Keratinocyte (primary cell): Measurements from ENCODE around the gene MAP2K5. TPM values are rescaled to one million over a fixed set of nuclear protein-coding genes. Genes with fewer than 3 reads are reported as not detected.

Experiments used
- DNase-seq: peaks from one replicate; pipeline ENCODE4 v3.0.0-alpha.2; 2011; ENCODE audit warnings: low read depth, missing footprints, low spot score
- FAIRE-seq: peaks from 2 replicates; lab custom pipeline; 2011; peaks lifted over from hg19 to GRCh38; lab: Jason Lieb, UNC
- H2AFZ ChIP-seq: 2 replicates; pipeline ENCODE4 v1.6.0; 2012; ENCODE audit warnings: low read length, control low read depth, inconsistent platforms; ENCODE audit not compliant: control insufficient read depth
- H3K27ac ChIP-seq: 2 replicates; pipeline ENCODE4 v1.5.1; 2011; ENCODE audit warnings: low read length; ENCODE audit not compliant: control insufficient read depth, insufficient read depth
- H3K27me3 ChIP-seq: 3 replicates; pipeline ENCODE4 v1.6.0; 2011; ENCODE audit warnings: low read length; ENCODE audit not compliant: control insufficient read depth, insufficient read depth; ENCODE audit errors: extremely low read depth
- H3K36me3 ChIP-seq, 2 experiments: 2 replicates in 1 of 2; 3 replicates in 1 of 2; pipeline ENCODE4 v1.5.1; 2011; ENCODE audit warnings: low read length in 2 of 2, mild to moderate bottlenecking in 1 of 2; ENCODE audit not compliant: control insufficient read depth in 2 of 2, insufficient read depth in 2 of 2; ENCODE audit errors: extremely low read depth in 1 of 2
- H3K4me1 ChIP-seq: 3 replicates; pipeline ENCODE4 v1.5.1; 2011; ENCODE audit warnings: low read length; ENCODE audit not compliant: control insufficient read depth, insufficient read depth; ENCODE audit errors: extremely low read depth
- H3K4me2 ChIP-seq: 3 replicates; pipeline ENCODE4 v1.6.0; 2011; ENCODE audit warnings: low read depth, low read length; ENCODE audit not compliant: control insufficient read depth, insufficient read depth; ENCODE audit errors: extremely low read depth
- H3K4me3 ChIP-seq, 3 experiments: fragments of 200-600 bp in 1 of 3; sonication (generic) in 1 of 3; 2 replicates in 2 of 3; 3 replicates in 1 of 3; pipeline ENCODE4 v1.5.1; 2011 to 2016; ENCODE audit warnings: low read length in 3 of 3, mild to moderate bottlenecking in 3 of 3, control low read depth in 2 of 3, inconsistent platforms in 1 of 3, low read depth in 1 of 3, mixed read lengths in 1 of 3, mixed run types in 1 of 3, moderate library complexity in 1 of 3; ENCODE audit not compliant: control insufficient read depth in 2 of 3, insufficient read depth in 2 of 3; ENCODE audit errors: extremely low read depth in 1 of 3
- H3K79me2 ChIP-seq: 2 replicates; pipeline ENCODE4 v1.6.0; 2012; ENCODE audit warnings: low read length; ENCODE audit not compliant: control insufficient read depth, insufficient read depth
- H3K9ac ChIP-seq: 3 replicates; pipeline ENCODE4 v1.6.0; 2011; ENCODE audit warnings: low read length; ENCODE audit not compliant: control insufficient read depth, insufficient read depth; ENCODE audit errors: extremely low read depth
- H3K9me1 ChIP-seq: 3 replicates; pipeline ENCODE4 v1.6.0; 2011; ENCODE audit warnings: low read length; ENCODE audit not compliant: control insufficient read depth, insufficient read depth; ENCODE audit errors: extremely low read depth
- H3K9me3 ChIP-seq: 2 replicates; pipeline ENCODE4 v1.5.1; 2012; ENCODE audit warnings: low read depth, low read length; ENCODE audit not compliant: control insufficient read depth
- H4K20me1 ChIP-seq: 3 replicates; pipeline ENCODE4 v1.6.0; 2011; ENCODE audit warnings: low read length; ENCODE audit not compliant: control insufficient read depth, insufficient read depth; ENCODE audit errors: extremely low read depth
- EZH2 ChIP-seq: IDR thresholded peaks from one replicate; pipeline ENCODE4 v1.6.1; 2012; ENCODE audit warnings: inconsistent platforms, mild to moderate bottlenecking, low read length, moderate library complexity
- dilution Hi-C: fragments of 300-500 bp; cut with MboI; formaldehyde crosslinking; loops from one replicate; pipeline ENCODE4 v1.7.0; 2020; ENCODE audit warnings: low sequenced_read_pairs; ENCODE audit not compliant: extremely low pct_ligation_motif_present
- polyA plus RNA-seq, 5 experiments: library from polyadenylated mRNA; depleted of rRNA in 3 of 5; stranded (reverse) in 3 of 5; stranded (forward) in 1 of 5; unstranded in 1 of 5; fragments of >200 nt; gene quantifications; 1 replicate in 1 of 5; 2 replicates in 3 of 5; 3 replicates in 1 of 5; pipeline versions ENCODE4 v1.2.1 to v1.2.3, GENCODE V29; 2011 to 2012; ENCODE audit warnings: missing spikeins in 2 of 5, low read depth in 1 of 5, low replicate concordance in 1 of 5
- TF ChIP-seq, protein P1 (sequence below), 3 experiments: IDR thresholded peaks in 1 of 3; conservative IDR thresholded peaks in 1 of 3; optimal IDR thresholded peaks in 1 of 3; 2 replicates in 2 of 3; 3 replicates in 1 of 3; pipeline versions ENCODE3 to v1.5.1; 2011; ENCODE audit warnings: low read length in 3 of 3, mild to moderate bottlenecking in 3 of 3, moderate library complexity in 2 of 3, control low read depth in 1 of 3, inconsistent platforms in 1 of 3; ENCODE audit not compliant: insufficient read depth in 2 of 3; ENCODE audit errors: extremely low read depth in 1 of 3

MAP2K5 gene
- polyA plus RNA-seq, 1 donor (not counting 4 experiments of a cell fraction or from before 2014, with no cell fraction given), result 3.6 TPM

GRCh38 chr15:67531379-67531914 is 11.1 kb upstream of the MAP2K5 start:
- H3K4me1 ChIP-seq, result peaks cover 11% of the 10 kb centered on the region
- peak overlapping the region; percentile 49 for H3K4me2 ChIP-seq
- H3K27me3 ChIP-seq, result no peaks in the 10 kb centered on the region
- DNase-seq (peak; percentile 55), FAIRE-seq (peak; percentile 49)
- TF ChIP-seq EZH2, result no peak
- TF ChIP-seq, protein P1, sequence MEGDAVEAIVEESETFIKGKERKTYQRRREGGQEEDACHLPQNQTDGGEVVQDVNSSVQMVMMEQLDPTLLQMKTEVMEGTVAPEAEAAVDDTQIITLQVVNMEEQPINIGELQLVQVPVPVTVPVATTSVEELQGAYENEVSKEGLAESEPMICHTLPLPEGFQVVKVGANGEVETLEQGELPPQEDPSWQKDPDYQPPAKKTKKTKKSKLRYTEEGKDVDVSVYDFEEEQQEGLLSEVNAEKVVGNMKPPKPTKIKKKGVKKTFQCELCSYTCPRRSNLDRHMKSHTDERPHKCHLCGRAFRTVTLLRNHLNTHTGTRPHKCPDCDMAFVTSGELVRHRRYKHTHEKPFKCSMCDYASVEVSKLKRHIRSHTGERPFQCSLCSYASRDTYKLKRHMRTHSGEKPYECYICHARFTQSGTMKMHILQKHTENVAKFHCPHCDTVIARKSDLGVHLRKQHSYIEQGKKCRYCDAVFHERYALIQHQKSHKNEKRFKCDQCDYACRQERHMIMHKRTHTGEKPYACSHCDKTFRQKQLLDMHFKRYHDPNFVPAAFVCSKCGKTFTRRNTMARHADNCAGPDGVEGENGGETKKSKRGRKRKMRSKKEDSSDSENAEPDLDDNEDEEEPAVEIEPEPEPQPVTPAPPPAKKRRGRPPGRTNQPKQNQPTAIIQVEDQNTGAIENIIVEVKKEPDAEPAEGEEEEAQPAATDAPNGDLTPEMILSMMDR (optimal IDR thresholded peaks at IDR 0.05 in 1 of 3, IDR thresholded peaks at IDR 0.05 in 1 of 3, conservative IDR thresholded peaks at IDR 0.05 in 1 of 3; ENCODE audit: extremely low read depth in 1 of 3, insufficient read depth in 2 of 3, low read length in 3 of 3), result no peak
- H3K9me1 ChIP-seq, result no peaks in the 10 kb centered on the region
- H3K9me3 ChIP-seq, result no peaks in the 10 kb centered on the region
- H2AFZ ChIP-seq, result no peak overlapping the region
- H4K20me1 ChIP-seq, result no peaks in the 10 kb centered on the region
- dilution Hi-C loops, result no loop called here
- no peaks in the 10 kb centered on the region for H3K79me2 ChIP-seq
- peaks cover 0 to 5% of the 10 kb centered on the region in 2 experiments for H3K36me3 ChIP-seq
- peak overlapping the region; percentile 24 for H3K9ac ChIP-seq
- H3K27ac ChIP-seq, result peak overlapping the region; percentile 74
- H3K4me3 ChIP-seq, result no peak overlapping the region

DNA sequence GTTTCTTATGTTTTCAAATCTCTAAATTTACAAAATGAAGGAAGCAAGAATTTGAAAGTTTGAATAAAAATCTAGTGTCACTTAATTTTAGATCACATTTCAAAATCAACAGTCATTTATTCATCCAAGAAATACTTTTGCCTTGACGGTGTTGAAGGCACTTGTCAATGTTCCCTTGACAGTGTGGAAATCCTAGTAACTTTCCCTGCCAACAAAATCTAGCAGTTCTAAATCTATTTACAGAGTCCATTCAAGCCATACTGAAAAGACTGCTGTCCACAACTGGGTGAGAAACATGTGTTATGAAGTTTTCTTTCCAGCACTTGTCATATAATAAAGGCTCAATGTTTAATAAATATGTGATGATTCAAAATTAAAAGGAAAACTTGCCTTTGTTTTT is 8.6 kb upstream of the MAP2K5 start:
- no peak overlapping the region for H2AFZ ChIP-seq
- H3K27me3 ChIP-seq, result no peaks in the 10 kb centered on the region
- TF ChIP-seq, protein P1 (optimal IDR thresholded peaks at IDR 0.05 in 1 of 3, IDR thresholded peaks at IDR 0.05 in 1 of 3, conservative IDR thresholded peaks at IDR 0.05 in 1 of 3; ENCODE audit: extremely low read depth in 1 of 3, insufficient read depth in 2 of 3, low read length in 3 of 3), result no peak
- TF ChIP-seq EZH2, result no peak
- no peak overlapping the region for H3K9ac ChIP-seq
- H3K4me2 ChIP-seq, result no peak overlapping the region
- peaks cover 11% of the 10 kb centered on the region for H3K4me1 ChIP-seq
- no peaks in the 10 kb centered on the region for H3K79me2 ChIP-seq
- no peak for DNase-seq
- H4K20me1 ChIP-seq, result no peaks in the 10 kb centered on the region
- no peak overlapping the region for H3K4me3 ChIP-seq
- no peak overlapping the region for H3K27ac ChIP-seq
- no peaks in the 10 kb centered on the region for H3K9me3 ChIP-seq
- no peaks in the 10 kb centered on the region for H3K36me3 ChIP-seq
- no peaks in the 10 kb centered on the region for H3K9me1 ChIP-seq
- FAIRE-seq, result no peak
- dilution Hi-C loops, result no loop called here
